Common myeloid progenitor, CD34-positive (primary cell): ENCODE results near the gene RPS26.
"Not testable (repeated sequence)": the region's sequence is repeated elsewhere in the genome, so short reads cannot be mapped to it uniquely, and the experiment has no call there.

Experiments
- CTCF ChIA-PET: fragments of 350-600 bp; sonication (Branson Sonifier 250); formaldehyde crosslinking; loops from one replicate; lab custom pipeline; 2021; ENCODE audit warnings: antibody characterized with exemption; lab: Charles Lee
- POLR2A ChIA-PET: fragments of 350-600 bp; sonication (Branson Sonifier 250); formaldehyde crosslinking; loops from one replicate; lab custom pipeline; 2021; ENCODE audit warnings: antibody characterized with exemption; lab: Charles Lee
- DNase-seq, 3 donors: peaks; one replicate each; pipeline versions ENCODE4 v3.0.0 to v3.0.0-alpha.2; 2013
- H3K27ac ChIP-seq, 2 experiments: 1 replicate in 1 of 2; 2 replicates in 1 of 2; pipeline ENCODE4 v1.7.0; 2013; ENCODE audit warnings: inconsistent platforms in 2 of 2, low read length in 2 of 2, mild to moderate bottlenecking in 2 of 2, low read depth in 1 of 2, moderate library complexity in 1 of 2; ENCODE audit not compliant: severe bottlenecking in 2 of 2, insufficient read depth in 1 of 2, poor library complexity in 1 of 2
- H3K27me3 ChIP-seq, 5 experiments: replicated peaks in 2 of 5; 1 replicate in 3 of 5; 2 replicates in 2 of 5; pipeline versions ENCODE4 v1.6.1 to v1.7.0; 2013; ENCODE audit warnings: low read length in 4 of 5, mild to moderate bottlenecking in 2 of 5, moderate library complexity in 2 of 5, inconsistent platforms in 1 of 5; ENCODE audit not compliant: insufficient read depth in 5 of 5, control insufficient read depth in 4 of 5
- H3K36me3 ChIP-seq, 4 experiments: 1 replicate in 2 of 4; 2 replicates in 2 of 4; pipeline versions ENCODE4 v1.6.1 to v1.7.0; 2013; ENCODE audit warnings: low read length in 3 of 4, control low read depth in 1 of 4, mild to moderate bottlenecking in 1 of 4; ENCODE audit not compliant: control insufficient read depth in 4 of 4, insufficient read depth in 4 of 4
- H3K4me1 ChIP-seq, 4 experiments: 1 replicate in 3 of 4; 2 replicates in 1 of 4; pipeline versions ENCODE4 v1.6.1 to v1.7.1; 2013; ENCODE audit warnings: low read length in 3 of 4, mild to moderate bottlenecking in 3 of 4, control low read depth in 1 of 4, inconsistent platforms in 1 of 4, moderate library complexity in 1 of 4; ENCODE audit not compliant: control insufficient read depth in 4 of 4, insufficient read depth in 4 of 4; ENCODE audit errors: control extremely low read depth in 1 of 4
- H3K4me3 ChIP-seq, 7 experiments: 1 replicate in 4 of 7; 2 replicates in 3 of 7; pipeline versions ENCODE4 v1.5.1 to v1.7.0; 2013; ENCODE audit warnings: mild to moderate bottlenecking in 7 of 7, low read length in 6 of 7, moderate library complexity in 6 of 7, inconsistent platforms in 2 of 7, low read depth in 2 of 7, control low read depth in 1 of 7; ENCODE audit not compliant: insufficient read depth in 4 of 7, control insufficient read depth in 1 of 7; ENCODE audit errors: extremely low read depth in 1 of 7
- H3K9me3 ChIP-seq, 5 experiments: 1 replicate in 4 of 5; 2 replicates in 1 of 5; pipeline versions ENCODE4 v1.6.1 to v1.7.1; 2013; ENCODE audit warnings: low read length in 4 of 5, mild to moderate bottlenecking in 2 of 5, inconsistent platforms in 1 of 5, low read depth in 1 of 5, moderate library complexity in 1 of 5; ENCODE audit not compliant: control insufficient read depth in 4 of 5, insufficient read depth in 2 of 5; ENCODE audit errors: control extremely low read depth in 1 of 5
- WGBS: methylation state at CpG from one replicate; pipeline ENCODE4 v1.1.5; 2013; ENCODE audit not compliant: insufficient coverage; 5-methylcytosine and 5-hydroxymethylcytosine counted together

The RPS26 gene

GRCh38 chr12:56074396-56074795 lies 32.7 kb downstream of the RPS26 start:
- DNase-seq, result no peak
- Histone ChIP-seq H3K36me3 (no peaks in the 10 kb centered on the region), H3K27me3 (peaks cover 0 to under 1% (median 0%) of the 10 kb centered on the region in 5 experiments), H3K4me1 (peaks cover 0 to 6% (median 5%) of the 10 kb centered on the region in 4 experiments), H3K27ac (no peak overlapping the region), H3K9me3 (no peaks in the 10 kb centered on the region), H3K4me3 (no peak overlapping the region)
- WGBS, result 100% methylated on average over 3 of the region's 5 CpGs
- POLR2A ChIA-PET, result no interaction called here
- CTCF ChIA-PET, result interaction anchor here (0.9 to 1.4 kb wide), 2 partner anchors 9 to 13 kb away, joined by 3 read pairs; no protein-coding TSS in a partner anchor

- POLR2A ChIA-PET, result interaction anchor here (0.6 kb wide), 2 partner anchors 26 to 343 kb away, joined by 4 read pairs; no protein-coding TSS in a partner anchor
- CTCF ChIA-PET, result interaction anchor here (0.8 to 1.6 kb wide), 3 partner anchors 13 to 111 kb away, joined by 3 to 7 read pairs (median 4); no protein-coding TSS in a partner anchor
- Histone ChIP-seq H3K4me1 (peaks cover 0 to 18% (median 17%) of the 10 kb centered on the region in 4 experiments), H3K27me3 (peaks cover 0 to 36% (median 17%) of the 10 kb centered on the region in 5 experiments)
- not testable (repeated sequence) for H3K36me3 ChIP-seq, H3K4me3 ChIP-seq, H3K27ac ChIP-seq, DNase-seq, H3K9me3 ChIP-seq
- over 99% methylated on average over 9 of the region's 9 CpGs for WGBS
Observed at GRCh38 chr12:56077966-56078365, 36.2 kb downstream of the RPS26 start.

GRCh38 chr12:56078427-56078826 lies 36.7 kb downstream of the RPS26 start:
- no CpG with 5 or more reads among the region's 1 CpG for WGBS
- POLR2A ChIA-PET, result interaction anchor here (0.6 kb wide), 2 partner anchors 27 to 343 kb away, joined by 4 read pairs; no protein-coding TSS in a partner anchor
- no peak for DNase-seq
- Histone ChIP-seq H3K9me3 (no peaks in the 10 kb centered on the region), H3K4me1 (peaks cover 0 to 18% (median 17%) of the 10 kb centered on the region in 4 experiments), H3K36me3 (no peaks in the 10 kb centered on the region), H3K4me3 (no peak overlapping the region), H3K27me3 (peaks cover 0 to 37% (median 19%) of the 10 kb centered on the region in 5 experiments), H3K27ac (no peak overlapping the region)
- CTCF ChIA-PET, result interaction anchor here (1.0 to 1.6 kb wide), 2 partner anchors 29 to 34 kb away, joined by 4 to 5 read pairs; no protein-coding TSS in a partner anchor

- ChIA-PET CTCF (interaction anchor here (0.6 to 3.1 kb wide), 8 partner anchors 9 to 34 kb away, joined by 3 to 10 read pairs (median 4); partner anchors contain the start of gene PA2G4), POLR2A (interaction anchor here (1.1 kb wide), 1 partner anchor 25 kb away, joined by 3 read pairs; the partner anchor contains the start of gene PA2G4)
- no peaks in the 10 kb centered on the region for H3K36me3 ChIP-seq
- peaks cover 0 to 18% (median 17%) of the 10 kb centered on the region in 4 experiments for H3K4me1 ChIP-seq
- no peak overlapping the region for H3K27ac ChIP-seq
- H3K9me3 ChIP-seq, result no peaks in the 10 kb centered on the region
- peak; percentile 44 to 57 (median 49) for DNase-seq
- H3K27me3 ChIP-seq, result peaks cover 0 to 42% (median 20%) of the 10 kb centered on the region in 5 experiments
- WGBS, result 6% methylated on average over 35 of the region's 50 CpGs
- peak overlapping the region; percentile 34 to 77 (median 64) for H3K4me3 ChIP-seq
Observed at GRCh38 chr12:56078931-56079722, 37.4 kb downstream of the RPS26 start.

- POLR2A ChIA-PET, result interaction anchor here (1.1 kb wide), 1 partner anchor 24 kb away, joined by 3 read pairs; the partner anchor contains the start of gene PA2G4
- no peaks in the 10 kb centered on the region for H3K9me3 ChIP-seq
- peak; percentile 70 to 89 (median 84) for DNase-seq
- WGBS, result under 1% methylated on average over 48 of the region's 59 CpGs
- no peaks in the 10 kb centered on the region for H3K36me3 ChIP-seq
- no peak within 1 kb of the TSS for H3K27ac ChIP-seq
- H3K27me3 ChIP-seq, result peaks cover 0 to 42% (median 20%) of the 10 kb centered on the region in 5 experiments
- peaks cover 0 to 18% (median 17%) of the 10 kb centered on the region in 4 experiments for H3K4me1 ChIP-seq
- H3K4me3 ChIP-seq, result peak within 1 kb of the TSS; percentile 37 to 77 (median 64)
- CTCF ChIA-PET, result interaction anchor here (1.1 to 3.1 kb wide), 7 partner anchors 13 to 28 kb away, joined by 3 to 10 read pairs (median 4); partner anchors contain the start of gene PA2G4
Observed at GRCh38 chr12:56079723-56080555, 38.2 kb downstream of the RPS26 start, which contains the start of gene ERBB3. ERBB3 (plus strand) TSS chr12:56080165; CDS start chr12:56080301, 136 bp downstream.

- DNase-seq, result no peak
- H3K4me3 ChIP-seq, result peak overlapping the region in 6 of 7 experiments; percentile 59 to 77 (median 66)
- ChIA-PET CTCF (interaction anchor here (1.1 to 3.1 kb wide), 3 partner anchors 13 to 24 kb away, joined by 3 to 10 read pairs (median 5); partner anchors contain the start of gene PA2G4), POLR2A (no interaction called here)
- 32% methylated on average over 12 of the region's 20 CpGs for WGBS
- peaks cover 0 to 18% (median 17%) of the 10 kb centered on the region in 4 experiments for H3K4me1 ChIP-seq
- no peaks in the 10 kb centered on the region for H3K36me3 ChIP-seq
- H3K27me3 ChIP-seq, result peaks cover 0 to 42% (median 20%) of the 10 kb centered on the region in 5 experiments
- H3K9me3 ChIP-seq, result no peaks in the 10 kb centered on the region
- H3K27ac ChIP-seq, result no peak overlapping the region
Observed at GRCh38 chr12:56080556-56081138, 38.9 kb downstream of the RPS26 start.
